NCI-H2196 treated with DMSO at 0.1 percent for 48 hours (cell line): ENCODE data around the gene SNX21.
A peak's percentile ranks its signal among the peaks of the same experiment; 100 is the strongest.
"Not testable (repeated sequence)": the region's sequence is repeated elsewhere in the genome, so short reads cannot be mapped to it uniquely, and the experiment has no call there.

ENCODE experiments used
- DNase-seq: peaks from one replicate; lab custom pipeline; 2025; ENCODE audit not compliant: unreplicated experiment; lab: John Stamatoyannopoulos, UW

The SNX21 gene

DNA sequence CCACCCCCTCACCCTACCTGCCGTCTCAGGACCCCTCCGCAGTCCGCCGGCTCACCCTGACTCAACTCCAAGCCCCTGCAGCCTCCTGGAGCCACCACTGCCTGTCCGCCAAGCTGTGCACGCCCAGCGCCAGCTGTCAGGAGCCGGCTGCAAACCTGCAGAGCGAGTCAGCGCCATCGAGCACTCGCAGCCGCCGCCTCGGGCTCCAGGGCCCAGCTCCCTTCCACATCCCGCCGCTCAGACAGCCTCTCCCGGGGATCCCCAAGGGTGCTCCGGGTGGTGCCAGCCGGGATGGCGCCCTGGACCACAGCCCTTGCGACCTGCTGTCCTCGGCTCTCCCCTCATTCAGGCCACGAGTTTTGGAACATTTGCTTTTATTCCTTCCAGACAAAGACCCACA lies 10.7 kb upstream of the SNX21 start:
- no peak for DNase-seq

DNA sequence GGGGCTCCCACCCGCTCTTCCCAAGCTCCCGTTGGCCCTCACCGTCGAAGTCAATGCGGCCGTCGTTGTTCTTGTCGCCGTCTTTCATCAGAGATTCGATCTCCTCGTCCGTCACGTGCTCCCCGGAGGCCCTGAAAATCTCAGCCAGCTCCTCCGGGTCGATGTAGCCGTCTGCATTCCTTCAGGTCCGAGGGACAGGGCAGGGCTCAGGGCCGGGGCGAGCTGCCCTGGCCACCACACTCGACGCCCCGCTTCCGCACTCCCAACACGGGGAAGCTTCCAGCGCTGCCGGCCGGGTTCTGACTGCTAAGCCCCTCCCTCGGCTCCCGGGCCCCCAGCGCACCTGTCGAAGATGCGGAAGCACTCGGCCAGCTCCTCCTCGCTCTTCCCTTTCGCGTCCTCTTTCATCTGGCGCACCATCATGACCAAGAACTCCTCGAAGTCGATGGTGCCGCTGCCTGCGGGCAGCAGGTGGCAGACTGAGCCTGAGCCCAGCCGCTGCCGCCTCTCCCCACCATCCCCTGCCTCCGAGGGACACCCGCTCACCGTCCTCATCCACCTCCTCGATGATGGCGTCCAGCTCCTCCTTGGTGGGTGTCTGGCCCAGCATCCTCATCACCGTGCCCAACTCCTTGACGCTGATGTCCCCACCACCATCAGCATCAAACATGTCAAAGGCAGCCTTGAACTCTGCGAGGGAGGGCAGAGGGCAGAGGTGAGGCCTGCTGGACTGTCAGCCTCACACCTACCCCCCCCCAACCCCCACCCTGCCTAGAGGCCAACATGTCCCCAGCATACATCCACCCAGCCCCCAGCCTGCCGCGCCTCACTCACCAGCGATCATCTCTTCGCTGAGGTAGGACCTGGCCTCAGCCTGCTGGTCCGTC lies 9.4 kb upstream of the SNX21 start:
- DNase-seq = no peak

DNA sequence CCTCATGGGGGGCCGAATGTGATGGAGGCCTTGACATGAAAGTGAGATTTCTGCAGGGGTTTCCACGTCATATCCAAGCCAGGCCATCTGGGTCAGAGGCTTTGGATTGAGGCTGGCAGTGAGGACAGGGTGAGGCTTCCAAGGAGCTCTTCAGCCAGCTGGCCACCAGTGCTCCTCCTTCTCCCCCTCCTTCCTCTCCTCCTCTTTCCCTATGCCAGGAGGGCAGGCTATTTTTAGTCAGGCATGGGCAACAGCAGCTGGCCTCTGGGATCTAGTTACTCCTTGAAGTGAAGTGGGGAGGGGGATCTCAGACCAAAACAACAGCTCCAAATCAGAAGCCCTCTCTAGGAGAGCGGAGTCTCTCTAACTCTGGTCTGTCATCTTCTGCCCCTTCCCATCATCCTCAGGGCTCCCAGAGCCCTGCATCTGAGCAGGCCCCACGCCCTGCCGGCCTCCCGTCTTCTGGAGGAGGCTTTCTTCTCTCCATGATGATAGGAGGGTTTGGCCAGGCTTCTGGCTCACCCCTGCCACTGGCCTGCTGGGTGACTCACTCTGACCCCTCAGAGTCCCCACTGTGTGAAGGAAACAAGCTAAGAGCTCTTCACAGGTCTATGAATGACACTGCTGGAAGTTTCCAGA lies 7.1 kb upstream of the SNX21 start:
- peak; percentile 9 for DNase-seq

DNA sequence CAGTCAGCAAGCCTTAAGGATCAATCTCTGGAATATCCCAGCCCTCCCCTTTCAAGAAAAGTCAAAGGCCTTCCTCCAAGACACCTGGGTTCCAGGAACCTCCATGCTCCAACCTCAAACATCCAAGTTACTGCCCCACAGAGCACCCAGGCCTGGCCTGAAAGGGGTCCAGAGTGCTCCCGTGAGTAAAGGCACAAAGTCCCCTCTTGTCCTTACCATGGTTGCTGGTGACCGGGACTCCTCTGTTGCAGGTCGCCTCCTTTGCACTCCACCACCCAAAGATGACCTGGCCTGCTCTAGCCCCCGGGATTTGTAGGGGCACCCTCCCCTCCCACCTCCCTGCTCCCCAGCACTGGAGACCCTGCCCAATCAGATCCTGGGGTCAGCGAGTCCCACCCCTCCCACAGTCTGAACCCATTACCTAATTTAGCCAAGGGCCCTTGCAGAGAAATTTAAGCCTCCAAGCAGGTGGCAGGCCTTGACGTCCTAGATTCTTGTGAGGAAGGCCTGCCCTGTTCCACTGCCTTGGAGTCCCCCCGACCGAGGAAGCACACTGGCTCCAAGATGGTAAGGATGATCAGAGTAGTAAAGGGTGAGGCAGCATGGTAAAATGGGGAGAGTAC lies 6.5 kb upstream of the SNX21 start, which contains the start of gene TNNC2:
Gene TNNC2, minus strand, starts transcription at position 283 of the 623 bp plus-strand sequence. Its CDS starts 64 bp downstream, at position 219.
- DNase-seq = no peak

DNA sequence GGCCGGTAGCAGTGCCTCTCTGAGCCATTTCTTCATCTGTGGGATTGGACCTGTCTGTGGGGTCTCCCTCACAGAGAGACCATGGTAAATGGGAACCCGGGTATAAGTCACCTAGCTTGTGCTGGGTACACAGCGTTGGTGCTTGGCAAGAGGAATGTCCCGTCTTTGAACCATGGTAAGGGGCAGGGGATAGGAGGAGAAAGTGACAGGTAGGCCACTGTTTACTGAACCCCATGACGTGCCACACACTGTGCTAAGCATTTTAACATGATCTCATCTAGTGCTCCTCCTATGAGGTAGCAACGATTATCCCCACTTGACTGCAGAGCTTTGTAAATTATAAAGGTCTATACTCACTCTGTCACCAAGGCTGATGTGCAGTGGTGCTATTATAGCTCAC lies 5.9 kb upstream of the SNX21 start:
- DNase-seq = no peak

DNA sequence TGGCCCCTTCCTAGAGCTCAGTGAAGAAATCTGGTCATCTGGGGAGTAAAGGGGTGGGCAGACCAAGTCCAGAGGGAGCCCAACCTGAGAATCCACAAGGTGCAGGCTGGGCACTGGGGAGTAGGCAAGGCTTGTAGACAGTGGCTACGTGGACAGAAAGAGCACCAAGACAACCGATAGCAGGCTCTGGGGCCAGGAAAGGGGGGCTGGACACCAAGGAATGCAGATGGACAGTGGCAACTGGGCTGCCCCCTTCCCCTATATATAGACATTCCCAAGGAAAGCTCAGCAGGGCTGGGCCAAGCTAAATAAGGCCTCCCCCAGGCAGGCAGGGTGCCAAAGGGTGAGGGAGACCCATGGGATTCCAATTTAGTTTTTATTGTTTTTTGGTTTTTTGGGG lies 5.0 kb upstream of the SNX21 start:
- no peak for DNase-seq

DNA sequence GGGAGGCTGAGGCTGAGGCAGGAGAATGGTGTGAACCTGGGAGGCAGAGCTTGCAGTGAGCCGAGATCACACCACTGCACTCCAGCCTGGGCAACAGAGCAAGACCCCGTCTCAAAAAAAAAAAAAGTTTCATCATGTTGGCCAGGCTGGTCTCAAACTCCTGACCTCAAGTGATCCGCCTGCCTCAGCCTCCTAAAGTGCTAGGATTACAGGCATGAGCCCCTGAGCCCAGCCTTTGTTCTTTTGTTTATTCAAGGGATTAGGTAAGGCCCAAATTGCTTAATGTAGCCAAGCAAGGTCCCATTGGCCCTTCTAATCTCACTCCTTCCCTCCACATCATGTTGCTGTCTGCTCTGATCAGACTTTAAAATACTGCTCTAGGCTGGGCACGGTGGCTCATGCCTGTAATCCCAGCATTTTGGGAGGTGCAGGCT lies 3.9 kb upstream of the SNX21 start:
- DNase-seq = not testable (repeated sequence)

DNA sequence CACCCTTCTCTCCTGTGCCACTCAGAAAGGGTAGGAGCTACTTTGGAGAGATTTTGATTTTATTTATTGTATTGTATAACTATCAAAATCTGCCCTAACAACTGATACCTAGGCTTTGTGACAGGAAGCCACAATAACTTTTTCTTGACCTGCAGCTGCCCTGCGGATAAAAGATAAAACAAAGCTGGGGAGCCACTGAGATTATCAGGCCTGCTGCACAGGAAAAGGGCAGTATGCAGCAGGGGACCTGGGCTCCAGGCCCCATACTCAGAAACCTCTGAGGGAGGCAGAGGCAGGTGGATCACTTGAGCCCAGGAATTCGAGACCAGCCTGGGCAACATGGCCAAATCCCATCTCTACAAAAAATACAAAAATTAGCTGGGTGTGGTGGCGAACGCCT lies 980 bp upstream of the SNX21 start:
- DNase-seq = no peak

DNA sequence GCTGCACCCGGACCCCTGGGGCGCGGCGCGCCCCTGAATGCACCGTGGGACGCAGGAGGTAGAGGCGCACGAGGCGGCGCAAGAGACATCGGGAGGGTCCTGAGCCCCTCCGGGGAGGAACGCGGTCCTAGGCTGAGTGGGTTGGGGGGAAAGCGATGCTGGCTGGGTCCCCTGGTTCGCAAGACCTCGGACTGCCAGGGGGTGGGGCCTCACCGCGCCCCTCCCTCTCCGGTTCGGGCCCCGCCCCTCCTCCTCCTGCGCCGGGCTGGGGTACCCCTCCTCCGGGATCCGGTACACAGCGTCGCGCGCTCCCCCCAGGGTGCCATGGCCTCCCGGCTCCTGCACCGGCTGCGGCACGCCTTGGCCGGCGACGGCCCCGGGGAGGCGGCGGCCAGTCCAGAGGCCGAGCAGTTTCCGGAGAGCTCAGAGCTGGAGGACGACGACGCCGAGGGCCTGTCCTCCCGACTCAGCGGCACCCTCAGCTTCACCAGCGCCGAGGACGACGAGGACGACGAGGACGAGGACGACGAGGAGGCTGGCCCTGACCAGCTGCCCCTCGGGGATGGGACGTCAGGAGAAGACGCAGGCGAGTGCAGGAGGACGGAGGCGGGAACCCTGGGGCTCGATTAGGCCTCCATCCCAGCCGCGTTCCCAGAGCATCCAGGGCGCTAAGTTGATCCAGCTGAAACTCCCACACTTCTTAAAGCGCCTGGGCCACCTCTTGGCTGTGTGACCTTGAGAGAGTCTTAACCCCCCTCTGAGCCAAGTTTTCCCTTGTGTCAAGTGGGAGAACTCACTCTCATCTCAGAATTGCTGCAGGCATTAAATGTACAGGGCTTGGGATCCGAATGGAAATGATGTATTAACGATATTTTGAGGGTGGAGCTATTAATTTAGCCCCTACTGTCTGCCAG lies 541 bp downstream of the SNX21 start:
- DNase-seq = peak; percentile 37

DNA sequence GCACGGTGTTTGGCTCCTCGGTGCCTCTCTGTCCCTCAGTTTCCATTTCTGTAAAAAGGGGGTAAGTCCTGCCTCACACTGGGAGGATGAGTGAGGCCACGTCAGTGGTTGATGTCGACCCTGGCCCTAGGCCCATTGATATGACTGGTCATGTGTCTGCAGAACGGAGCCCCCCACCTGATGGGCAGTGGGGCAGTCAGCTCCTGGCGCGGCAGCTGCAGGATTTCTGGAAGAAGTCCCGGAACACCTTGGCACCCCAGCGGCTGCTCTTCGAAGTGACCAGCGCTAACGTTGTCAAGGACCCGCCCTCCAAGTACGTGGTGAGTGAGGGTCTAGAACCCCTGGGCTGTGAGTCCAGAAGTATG lies 1.2 kb downstream of the SNX21 start:
- no peak for DNase-seq

DNA sequence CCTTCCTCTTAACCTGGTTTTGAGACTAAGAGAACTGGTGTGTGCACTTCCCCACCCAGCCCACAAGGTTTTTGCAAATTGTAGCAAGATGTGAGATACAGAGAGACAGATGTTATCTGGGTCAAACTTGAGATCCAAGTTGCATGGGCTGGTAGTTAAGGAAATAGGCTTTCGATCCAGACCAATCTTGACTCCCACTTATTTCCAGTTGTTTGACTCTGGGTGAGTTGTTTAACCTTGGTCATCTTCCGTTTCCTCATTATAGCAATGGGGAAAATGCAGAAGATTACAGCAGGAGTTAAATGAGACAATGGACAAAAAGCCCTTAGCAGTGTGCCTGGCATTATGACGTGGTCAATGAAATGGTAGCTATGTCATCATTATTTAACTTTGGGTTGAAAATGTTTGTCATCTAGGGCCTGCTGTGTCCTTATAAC lies 1.7 kb downstream of the SNX21 start:
- DNase-seq = no peak

DNA sequence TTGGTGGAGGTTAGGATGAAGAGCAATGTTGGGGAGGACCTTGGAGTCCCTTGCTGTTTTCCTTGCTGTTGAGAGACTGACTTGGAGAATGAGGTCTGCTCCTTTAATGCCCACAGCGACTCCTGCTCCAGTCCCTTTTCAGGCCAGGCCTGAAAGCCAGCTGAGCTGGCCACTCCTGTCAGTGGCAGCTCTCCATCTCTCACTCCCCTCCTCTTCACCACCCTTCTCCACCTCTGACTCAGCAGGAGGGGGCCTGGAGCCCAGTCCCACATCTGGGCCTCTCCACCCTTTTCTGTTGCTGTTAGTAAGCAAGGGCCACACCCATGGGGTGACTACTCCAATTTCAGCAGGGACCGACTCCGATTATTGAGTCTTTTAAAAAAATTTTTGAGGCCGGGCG lies 2.2 kb downstream of the SNX21 start:
- no peak for DNase-seq

DNA sequence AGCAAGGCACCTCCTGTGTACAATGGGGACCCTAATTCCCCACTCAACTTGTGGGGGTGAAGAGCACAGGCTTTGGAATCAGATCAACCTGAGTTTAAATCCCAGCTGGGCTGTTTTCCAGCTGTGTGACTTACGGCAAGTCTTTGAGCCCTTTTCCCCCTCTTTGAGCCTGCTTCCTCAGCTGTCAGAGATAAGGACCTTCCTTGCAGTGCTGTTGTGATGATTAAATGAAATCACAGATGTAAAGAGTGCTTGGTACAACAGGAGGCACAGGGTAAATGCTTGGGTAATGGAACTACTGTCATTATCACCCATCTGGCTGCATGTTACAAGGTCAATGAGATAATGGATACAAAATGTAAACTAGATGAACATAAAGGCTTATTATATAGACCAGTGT lies 3.2 kb downstream of the SNX21 start:
- no peak for DNase-seq

DNA sequence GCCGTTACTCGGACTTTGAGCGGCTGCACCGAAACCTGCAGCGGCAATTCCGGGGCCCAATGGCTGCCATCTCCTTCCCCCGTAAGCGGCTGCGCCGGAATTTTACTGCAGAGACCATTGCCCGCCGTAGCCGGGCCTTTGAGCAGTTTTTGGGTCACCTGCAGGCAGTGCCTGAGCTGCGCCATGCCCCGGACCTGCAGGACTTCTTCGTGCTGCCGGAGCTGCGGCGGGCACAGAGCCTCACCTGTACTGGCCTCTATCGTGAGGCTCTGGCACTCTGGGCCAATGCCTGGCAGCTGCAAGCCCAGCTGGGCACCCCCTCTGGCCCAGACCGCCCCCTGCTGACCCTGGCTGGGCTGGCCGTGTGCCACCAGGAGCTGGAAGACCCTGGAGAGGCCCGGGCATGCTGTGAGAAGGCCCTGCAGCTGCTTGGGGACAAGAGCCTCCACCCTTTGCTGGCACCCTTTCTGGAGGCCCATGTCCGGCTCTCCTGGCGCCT lies 7.2 kb downstream of the SNX21 start:
- DNase-seq = no peak

DNA sequence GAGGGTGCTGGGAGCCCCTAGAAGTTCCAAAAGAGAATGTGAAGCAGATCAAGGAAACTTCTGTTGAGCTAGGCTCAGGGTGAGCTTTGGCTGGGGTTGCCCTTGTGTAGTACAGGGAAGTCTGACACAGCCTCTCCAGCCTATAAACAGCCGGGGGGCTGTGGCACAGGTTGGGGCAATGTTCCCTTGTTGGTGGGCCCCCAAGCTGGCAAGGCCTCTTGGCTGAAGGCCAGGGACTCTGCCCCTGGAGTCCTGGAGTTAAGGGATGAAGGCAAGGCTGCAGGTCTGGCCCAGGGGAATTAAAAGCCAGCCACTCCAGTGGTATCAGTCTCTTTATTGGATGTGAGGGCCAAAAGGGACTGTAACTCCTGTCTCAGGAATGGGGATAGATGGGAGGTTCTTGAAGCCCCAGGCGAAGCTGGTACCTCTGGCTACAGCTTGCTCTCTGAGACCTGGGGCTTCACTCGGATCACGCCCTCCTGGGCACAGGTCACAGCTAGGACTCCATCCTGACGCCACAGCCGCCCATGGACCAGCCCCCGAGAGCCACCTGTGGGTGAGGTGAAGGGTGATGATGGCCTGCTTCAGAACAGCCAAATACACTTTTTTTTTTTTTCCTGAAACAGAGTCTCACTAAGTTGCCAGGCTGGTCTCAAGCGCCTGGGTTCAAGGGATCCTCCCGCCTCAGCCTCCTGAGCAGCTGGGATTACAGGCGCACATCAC lies 8.0 kb downstream of the SNX21 start:
- no peak for DNase-seq

DNA sequence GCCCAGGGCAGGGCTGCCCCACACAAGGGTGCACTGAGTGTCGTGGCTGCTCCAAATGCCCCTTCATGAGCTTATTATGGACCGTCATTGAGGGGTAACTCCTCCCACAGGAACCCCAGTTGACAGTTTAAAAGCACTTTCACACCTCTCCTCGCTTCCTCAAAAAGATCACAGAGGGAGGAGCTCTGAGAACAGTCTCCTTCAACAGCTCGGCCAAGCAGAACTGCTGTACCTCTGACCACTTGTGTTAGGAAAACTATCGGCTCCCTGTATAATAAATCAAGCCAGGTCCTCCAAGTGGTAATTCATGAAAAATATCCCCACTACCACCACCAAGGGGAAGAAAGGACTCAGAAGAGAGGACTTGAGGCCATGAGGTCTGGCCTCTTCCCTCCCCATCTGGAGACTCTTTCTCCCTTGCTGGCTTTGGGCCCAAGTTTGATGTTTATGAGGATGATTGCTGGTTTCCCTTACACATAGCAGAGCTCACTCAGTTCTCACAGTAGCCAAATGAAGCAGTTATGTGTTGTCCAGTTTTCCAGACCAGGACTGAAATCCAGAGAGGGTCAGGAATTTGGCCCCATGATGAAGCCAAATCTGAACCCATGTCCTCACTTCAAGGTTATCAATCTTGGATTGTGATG lies 8.7 kb downstream of the SNX21 start:
- DNase-seq = no peak

DNA sequence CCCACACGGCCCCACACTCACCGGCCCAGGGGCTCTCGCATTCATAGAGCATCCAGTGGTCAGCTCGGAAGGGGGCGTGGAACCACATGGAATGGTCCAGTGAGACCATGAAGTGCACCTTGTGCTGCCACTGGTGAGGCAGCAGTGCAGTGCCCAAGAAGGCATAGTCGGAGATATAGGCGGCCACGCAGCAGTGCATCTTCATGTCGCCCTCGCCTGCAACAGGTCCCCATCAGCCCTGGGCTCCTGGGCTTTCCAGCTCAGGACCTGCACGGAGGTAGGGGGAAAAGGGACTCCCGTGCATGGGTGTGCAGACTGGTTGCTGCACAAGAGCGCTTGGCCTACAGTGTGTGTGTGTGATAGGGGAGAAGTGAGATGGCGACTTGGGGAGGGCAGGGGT lies 9.9 kb downstream of the SNX21 start:
- no peak for DNase-seq

DNA sequence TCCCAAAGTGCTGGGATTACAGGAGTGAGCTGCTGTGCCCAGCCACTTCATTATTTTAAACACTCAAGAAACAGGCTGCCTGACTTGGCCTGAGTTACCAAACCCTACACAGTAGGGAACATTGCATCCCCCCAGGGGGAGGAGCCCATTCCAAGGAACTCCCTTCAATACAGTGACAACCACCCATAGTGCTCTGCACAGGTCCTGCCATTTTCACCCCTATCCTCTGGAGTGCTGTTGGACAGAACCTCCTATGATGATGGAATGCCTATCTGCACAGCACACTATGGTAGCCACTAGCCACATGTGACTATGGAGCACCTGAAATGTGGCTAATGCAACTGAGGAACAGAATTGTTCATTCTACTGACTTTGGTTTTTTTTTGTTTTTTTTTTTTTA lies 11.9 kb downstream of the SNX21 start:
- DNase-seq = no peak

DNA sequence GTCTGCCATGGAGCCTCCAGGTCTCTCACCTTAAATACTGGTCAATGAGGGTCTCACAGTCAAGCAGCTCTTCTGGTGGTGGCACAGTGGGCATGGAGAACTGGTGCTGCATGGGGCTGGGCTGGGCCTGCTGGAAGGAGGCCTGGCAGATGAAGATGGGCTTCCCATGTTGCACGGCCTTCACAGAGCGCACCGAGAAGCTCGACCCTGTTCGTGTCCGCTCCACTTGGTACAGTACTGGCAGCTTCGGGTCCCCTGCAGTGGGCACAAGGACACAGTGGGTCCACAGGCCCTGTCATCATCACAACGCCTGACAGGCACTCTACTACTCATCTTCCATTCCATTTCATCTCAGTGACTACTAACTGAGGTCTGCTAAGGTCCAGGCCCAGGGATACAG lies 14.8 kb downstream of the SNX21 start:
- no peak for DNase-seq
